Left renal pelvis (tissue), 4 donors: ENCODE measurements around the gene BCAP31. TPM values are rescaled to one million over a fixed set of nuclear protein-coding genes. Genes with fewer than 3 reads are reported as not detected.
A peak's percentile ranks its signal among the peaks of the same experiment; 100 is the strongest.
"Not testable (repeated sequence)": the region's sequence is repeated elsewhere in the genome, so short reads cannot be mapped to it uniquely, and the experiment has no call there.

Source experiments
- DNase-seq, 4 donors: peaks; one replicate each; pipeline ENCODE4 v3.0.0-alpha.2; 2013; ENCODE audit warnings: low read depth in 4 of 4, low spot score in 3 of 4
- polyA plus RNA-seq, 4 donors: library from polyadenylated mRNA; unstranded; fragments of 120-200 nt; gene quantifications; one replicate each; pipeline ENCODE4 v1.2.1, GENCODE V29; 2013; ENCODE audit not compliant: insufficient read length in 4 of 4

The BCAP31 gene
- polyA plus RNA-seq, 4 donors: 100 to 199 (median 181) TPM

DNA sequence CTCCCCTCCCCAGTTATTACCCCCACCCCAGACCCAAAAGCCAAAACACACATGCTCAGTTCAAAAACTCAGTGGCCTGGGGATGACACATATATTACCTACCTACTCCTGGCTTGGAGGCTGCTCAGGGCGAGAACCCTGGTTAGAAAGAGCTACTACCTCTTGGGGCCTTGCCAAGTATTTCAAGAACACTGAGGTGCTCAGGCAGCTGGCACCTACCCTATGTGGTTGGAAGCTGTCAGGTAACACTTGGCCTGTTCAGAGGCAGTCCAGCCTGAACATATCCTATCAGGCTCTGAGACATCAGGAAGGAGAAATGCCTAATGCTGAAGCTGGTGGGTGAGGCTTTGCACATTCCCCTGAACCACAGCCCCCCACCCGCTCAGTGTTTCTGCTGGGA is 4.9 kb downstream of the BCAP31 start:
- no peak for DNase-seq

- no peak for DNase-seq
Observed at GRCh38 chrX:153717445-153717844, 6.7 kb downstream of the BCAP31 start.

- DNase-seq: no peak
Observed at GRCh38 chrX:153714256-153714655, 9.9 kb downstream of the BCAP31 start.

DNA sequence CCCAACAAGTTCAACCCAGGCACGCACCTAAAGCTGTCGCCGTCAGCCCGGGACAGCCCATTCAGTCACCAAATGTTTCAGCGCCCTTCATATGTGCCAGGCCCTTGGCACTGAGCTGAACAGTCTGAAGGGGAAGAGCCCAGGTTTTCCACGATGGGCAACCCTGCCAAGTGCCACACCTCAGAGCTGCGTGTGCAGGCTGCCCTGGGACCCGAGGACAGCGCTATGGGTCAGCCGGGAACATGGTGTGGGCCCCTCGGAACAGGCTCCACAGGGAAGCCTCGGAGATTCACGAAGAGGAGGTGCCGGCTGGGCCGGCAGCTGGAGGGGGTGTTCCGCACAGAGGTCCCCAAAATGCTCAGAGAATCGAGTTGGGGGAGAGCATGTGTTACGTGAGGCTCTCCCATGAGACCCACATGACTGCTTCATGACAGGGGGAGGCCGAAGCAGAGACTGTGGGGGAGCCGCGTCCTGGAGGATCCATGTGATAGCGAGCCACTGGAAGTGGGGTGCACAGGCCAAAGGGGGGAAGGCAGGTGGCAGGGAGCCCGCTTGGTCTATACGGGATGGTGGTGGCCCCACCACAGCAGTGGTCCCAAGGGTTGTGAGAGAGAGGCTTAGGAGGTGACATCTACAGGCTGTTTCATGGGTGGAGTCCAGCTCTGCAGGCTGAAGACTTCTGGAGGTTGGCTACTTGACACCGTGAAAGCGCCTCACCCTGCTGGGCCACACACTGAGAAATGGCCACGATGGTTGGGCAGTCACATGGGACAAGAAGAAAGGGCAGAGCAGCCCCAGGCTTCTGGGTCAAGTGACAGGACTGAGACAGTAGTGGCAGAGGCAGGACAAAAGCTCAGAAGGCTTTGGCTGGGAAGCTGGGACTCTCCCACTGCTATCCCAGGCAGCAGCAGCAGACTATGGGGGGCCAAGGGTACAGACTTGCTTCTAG is 14.2 kb downstream of the BCAP31 start:
- no peak for DNase-seq

DNA sequence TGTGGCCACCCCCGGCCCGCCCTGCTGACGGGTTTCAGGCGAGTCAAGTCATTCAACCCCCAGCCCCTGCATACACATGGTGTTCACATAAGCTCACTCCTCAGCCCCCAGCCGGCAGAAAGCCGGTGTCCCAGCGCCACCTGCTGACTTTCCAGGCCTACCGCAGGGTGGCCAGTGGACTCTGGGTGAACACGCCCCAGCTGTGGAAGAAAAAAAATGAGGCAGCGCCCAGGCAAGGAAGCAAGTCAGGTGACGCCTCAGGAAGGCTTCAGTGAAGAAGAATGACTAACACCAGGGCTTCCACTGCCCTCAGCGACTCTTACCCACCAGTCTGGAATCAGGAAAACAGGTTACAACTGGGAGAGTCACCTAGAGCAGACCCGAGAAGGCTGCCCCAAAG is 15.8 kb downstream of the BCAP31 start:
- DNase-seq: peak in 1 of 4 donors; percentile 50

DNA sequence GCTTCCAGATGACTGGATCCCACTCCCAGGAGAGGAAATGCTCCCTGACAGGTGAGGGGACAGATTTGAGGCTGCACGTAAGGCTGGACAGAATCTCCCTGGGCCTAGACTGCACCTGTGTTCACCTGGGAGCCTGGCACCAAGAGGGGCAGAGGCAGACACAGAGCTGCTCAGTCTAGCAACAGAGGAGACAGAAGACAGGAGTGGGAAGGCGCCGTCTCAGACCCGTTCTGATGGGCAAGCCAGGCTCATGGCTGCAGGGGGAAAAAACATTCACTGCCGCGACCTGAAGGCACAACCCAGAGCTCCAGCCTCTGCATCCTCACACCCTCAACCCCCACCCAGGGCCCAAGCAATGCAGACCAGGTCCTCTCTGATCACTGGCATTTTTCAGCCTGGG is 16.8 kb downstream of the BCAP31 start:
- no peak for DNase-seq

DNA sequence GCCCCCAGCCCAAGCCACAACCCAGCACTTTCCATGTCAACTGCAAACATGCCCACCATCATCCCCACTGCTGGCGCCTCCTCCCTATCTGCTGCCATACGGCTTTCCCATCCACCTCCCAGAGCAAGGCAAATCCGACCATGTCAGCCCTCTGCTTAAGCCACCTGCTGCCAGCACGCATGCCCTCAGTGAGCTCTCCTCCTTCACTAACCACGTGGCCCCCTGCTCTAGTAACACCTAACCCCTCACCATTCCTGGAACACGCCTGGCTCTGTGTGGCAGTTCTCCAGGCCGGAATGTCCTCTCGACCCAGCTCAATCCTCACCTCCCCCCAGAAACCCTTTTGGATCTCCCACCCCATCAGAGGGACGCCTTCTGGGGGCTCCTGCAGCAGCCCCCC is 17.4 kb downstream of the BCAP31 start:
- DNase-seq: no peak

GRCh38 chrX:153705403-153706060 is 18.7 kb downstream of the BCAP31 start:
- DNase-seq: not testable (repeated sequence)

- not testable (repeated sequence) for DNase-seq
Observed at GRCh38 chrX:153704631-153705402, 19.4 kb downstream of the BCAP31 start.

DNA sequence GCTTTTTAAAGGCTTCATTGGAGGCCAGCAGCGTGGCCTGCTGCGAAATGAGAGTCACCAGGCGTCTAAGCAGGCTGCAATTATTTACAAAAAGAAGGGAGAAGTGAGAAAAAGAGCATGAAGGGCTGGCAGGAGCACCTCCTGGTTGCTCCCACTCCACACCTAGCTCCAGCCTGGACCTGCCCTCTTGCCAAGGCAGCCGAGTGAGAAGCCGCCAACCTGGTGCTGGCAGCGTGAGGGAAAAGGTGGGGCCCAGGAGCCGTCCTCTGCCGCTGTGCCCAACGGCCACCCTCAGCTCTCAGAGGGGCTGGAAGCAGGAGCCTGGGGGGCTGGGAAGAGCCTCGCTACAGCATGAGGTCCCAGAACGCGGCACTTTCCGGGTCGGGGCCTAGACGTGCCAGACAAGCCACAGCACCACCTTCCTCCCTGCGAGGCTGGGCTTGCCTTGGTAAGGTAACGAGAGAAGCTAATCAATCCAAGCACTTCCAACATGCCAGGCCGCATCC is 20.1 kb downstream of the BCAP31 start:
- DNase-seq: no peak

GRCh38 chrX:153703036-153703370 is 21.2 kb downstream of the BCAP31 start:
- DNase-seq: no peak

- no peak for DNase-seq
Observed at GRCh38 chrX:153702336-153703035, 21.7 kb downstream of the BCAP31 start.

DNA sequence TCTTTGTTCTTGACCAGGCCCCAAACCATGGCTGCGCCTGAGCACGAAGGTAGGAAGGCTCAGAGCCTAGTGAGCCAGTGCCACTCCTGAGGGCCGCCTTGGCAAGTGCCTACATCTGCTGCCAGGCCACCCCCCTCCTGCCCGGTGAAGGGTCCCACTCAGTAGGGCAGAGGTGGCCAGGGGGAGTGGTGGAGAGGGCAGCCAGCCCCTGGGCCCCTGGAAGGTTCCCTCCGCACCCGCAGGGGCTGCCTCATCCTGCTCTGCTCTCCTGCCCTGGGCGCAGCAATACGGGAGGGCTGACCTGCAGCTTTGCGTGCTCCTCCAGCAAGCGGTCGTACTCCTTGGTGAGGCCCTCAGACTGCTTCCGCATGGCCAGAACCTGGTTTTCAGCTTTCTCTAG is 22.5 kb downstream of the BCAP31 start:
- DNase-seq: no peak

DNA sequence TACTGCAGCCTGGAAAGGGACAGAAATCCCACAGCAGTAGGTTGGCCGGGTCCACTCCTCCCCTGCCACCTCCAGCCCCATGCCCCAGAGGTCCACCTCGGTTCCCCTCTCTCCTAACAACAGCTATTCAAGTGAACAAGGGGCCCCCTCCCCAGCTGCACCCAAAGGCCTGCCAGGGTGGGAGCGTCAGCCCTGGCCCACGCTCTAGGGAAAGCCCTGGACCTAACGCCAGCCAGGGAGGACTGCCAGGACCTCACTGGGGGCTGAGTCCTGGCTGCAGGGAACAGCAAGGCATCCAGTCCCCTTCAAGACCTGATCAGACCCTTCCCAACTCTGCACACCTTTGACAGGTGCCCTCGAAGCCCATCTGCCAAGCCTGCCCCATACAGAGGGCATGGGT is 23.2 kb downstream of the BCAP31 start:
- DNase-seq: no peak

- no peak for DNase-seq
Observed at GRCh38 chrX:153700376-153700945, 23.7 kb downstream of the BCAP31 start.

- not testable (repeated sequence) for DNase-seq
Observed at GRCh38 chrX:153699784-153700371, 24.3 kb downstream of the BCAP31 start.

- DNase-seq: not testable (repeated sequence)
Observed at GRCh38 chrX:153699210-153699783, 24.9 kb downstream of the BCAP31 start.

GRCh38 chrX:153697924-153698865 is 26.0 kb downstream of the BCAP31 start:
- no peak for DNase-seq
